ENCODE data around the gene KMT2A. TPM values are rescaled to one million over a fixed set of nuclear protein-coding genes. Genes with fewer than 3 reads are reported as not detected.
"Not testable (repeated sequence)": the region's sequence is repeated elsewhere in the genome, so short reads cannot be mapped to it uniquely, and the experiment has no call there.

The KMT2A gene
- total RNA-seq, 4 donors from 2014 or later, result 61.8 to 150 (median 80.1) TPM

DNA sequence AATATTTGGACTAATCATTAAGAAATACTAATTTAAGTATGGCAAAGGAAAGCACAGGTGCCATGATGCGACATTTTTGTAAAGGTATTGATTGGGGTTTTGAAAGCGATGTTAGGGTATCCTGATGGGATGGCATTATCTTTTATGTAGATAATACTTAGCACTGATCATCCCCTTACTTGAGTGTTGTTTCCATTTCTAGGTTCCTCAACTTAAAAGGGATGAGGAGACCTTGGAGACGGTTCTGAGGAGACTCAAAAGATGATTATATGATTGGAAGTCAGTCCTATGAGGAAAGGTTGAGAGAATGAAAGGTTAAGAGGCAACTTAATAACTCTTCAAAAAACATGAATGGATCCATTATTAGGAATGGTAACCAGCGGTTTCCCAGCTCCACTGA, 11.1 kb downstream of the KMT2A start:
- H3K27ac ChIP-seq, result no peak overlapping the region
- TF ChIP-seq, protein P1, sequence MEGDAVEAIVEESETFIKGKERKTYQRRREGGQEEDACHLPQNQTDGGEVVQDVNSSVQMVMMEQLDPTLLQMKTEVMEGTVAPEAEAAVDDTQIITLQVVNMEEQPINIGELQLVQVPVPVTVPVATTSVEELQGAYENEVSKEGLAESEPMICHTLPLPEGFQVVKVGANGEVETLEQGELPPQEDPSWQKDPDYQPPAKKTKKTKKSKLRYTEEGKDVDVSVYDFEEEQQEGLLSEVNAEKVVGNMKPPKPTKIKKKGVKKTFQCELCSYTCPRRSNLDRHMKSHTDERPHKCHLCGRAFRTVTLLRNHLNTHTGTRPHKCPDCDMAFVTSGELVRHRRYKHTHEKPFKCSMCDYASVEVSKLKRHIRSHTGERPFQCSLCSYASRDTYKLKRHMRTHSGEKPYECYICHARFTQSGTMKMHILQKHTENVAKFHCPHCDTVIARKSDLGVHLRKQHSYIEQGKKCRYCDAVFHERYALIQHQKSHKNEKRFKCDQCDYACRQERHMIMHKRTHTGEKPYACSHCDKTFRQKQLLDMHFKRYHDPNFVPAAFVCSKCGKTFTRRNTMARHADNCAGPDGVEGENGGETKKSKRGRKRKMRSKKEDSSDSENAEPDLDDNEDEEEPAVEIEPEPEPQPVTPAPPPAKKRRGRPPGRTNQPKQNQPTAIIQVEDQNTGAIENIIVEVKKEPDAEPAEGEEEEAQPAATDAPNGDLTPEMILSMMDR (IDR thresholded peaks at IDR 0.05), result no peak
- TF ChIP-seq POLR2A (IDR thresholded peaks at IDR 0.05), result no peak
- no peak for TF ChIP-seq POLR2AphosphoS5 (IDR thresholded peaks at IDR 0.05)
- no peak for TF ChIP-seq EP300 (IDR thresholded peaks at IDR 0.05)
- H3K4me3 ChIP-seq, result no peak overlapping the region
- DNase-seq (ENCODE audit: low spot score in 2 of 2), result no peak
- H3K27me3 ChIP-seq, result no peaks in the 10 kb centered on the region
- peaks cover 5% of the 10 kb centered on the region for H3K36me3 ChIP-seq
- 94% methylated on average over 4 of the region's 4 CpGs for WGBS
- no peaks in the 10 kb centered on the region for H3K9me3 ChIP-seq
- H3K4me1 ChIP-seq, result peaks cover 28% of the 10 kb centered on the region

DNA sequence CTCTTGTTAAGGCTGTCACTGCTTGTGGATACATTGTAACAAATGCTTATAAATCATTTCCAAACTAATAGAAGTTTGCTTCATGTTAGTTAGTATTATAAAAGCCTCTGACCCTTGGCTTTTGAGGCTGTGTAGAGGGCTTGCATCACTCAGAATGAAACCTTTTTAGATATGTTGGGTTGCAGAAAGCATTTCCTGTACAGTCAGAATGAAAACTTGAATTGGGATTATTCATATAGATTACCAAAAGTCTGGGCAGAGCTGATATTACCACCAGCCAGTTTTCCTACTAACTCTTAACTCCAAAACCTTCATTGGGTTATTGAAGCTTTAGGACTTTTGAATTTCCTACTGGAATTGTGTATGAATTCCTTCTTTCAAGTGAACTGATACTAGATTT, 12.0 kb downstream of the KMT2A start:
- DNase-seq (ENCODE audit: low spot score in 2 of 2), result no peak
- Histone ChIP-seq H3K4me3 (no peak overlapping the region), H3K36me3 (peaks cover 5% of the 10 kb centered on the region), H3K27me3 (no peaks in the 10 kb centered on the region), H3K9me3 (no peaks in the 10 kb centered on the region), H3K27ac (no peak overlapping the region), H3K4me1 (peaks cover 19% of the 10 kb centered on the region)
- TF ChIP-seq EP300 (IDR thresholded peaks at IDR 0.05) (no peak), POLR2AphosphoS5 (IDR thresholded peaks at IDR 0.05) (no peak), POLR2A (IDR thresholded peaks at IDR 0.05) (no peak)
- TF ChIP-seq, protein P1 (IDR thresholded peaks at IDR 0.05), result no peak

DNA sequence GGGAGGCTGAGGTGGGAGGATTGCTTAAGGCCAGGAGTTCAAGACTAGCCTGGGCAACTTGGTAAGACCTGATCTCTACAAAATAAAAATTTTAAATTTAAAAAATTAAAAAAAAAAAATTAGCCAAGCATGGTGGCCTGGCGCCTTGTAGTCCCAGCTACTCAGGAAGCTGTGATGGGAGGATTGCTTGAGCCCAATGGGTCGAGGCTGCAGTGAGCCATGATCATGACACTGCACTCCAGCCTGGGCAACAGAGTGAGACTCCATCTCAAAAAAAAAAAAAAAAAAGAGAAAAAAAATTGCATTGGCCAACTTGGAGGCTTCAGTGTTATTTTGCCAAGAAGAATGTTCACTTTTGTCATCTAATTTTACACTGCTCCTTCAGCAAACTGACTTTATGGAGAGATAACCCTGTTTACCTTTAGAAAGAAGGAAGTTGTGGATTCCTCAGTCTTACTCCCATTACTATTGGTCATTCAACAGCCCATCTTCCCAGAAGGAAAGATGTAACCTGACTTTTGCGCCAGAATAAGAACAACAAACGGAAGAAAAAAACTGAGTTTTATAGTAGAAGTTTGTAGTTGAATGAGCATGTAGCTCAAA, 13.1 kb downstream of the KMT2A start:
- H3K27ac ChIP-seq, result no peak overlapping the region
- no peak for DNase-seq (ENCODE audit: low spot score in 2 of 2)
- WGBS, result 73% methylated on average over 4 of the region's 4 CpGs

DNA sequence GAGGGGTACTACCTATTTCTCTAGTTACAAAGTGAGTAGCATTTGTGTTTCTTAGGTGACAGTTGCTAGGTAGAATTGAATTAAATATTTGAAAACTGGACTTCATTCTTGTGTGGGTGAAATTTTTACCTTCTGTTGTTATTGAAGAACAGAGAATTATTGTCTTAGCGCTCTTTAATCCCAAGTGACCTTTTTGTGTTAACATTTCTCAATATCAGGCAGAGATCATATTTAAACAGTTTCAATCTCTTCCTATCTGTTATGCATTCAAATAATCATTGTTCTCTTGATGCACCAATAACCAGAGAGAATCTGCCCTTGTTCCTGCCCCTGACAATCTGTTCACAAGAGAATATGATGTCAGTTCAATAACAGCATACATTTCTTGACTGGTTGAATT, 14.2 kb downstream of the KMT2A start:
- Histone ChIP-seq H3K9me3 (no peaks in the 10 kb centered on the region), H3K4me3 (no peak overlapping the region), H3K4me1 (peaks cover 11% of the 10 kb centered on the region), H3K27me3 (no peaks in the 10 kb centered on the region), H3K27ac (no peak overlapping the region), H3K36me3 (peaks cover 5% of the 10 kb centered on the region)
- TF ChIP-seq POLR2A (IDR thresholded peaks at IDR 0.05) (no peak), EP300 (IDR thresholded peaks at IDR 0.05) (no peak), POLR2AphosphoS5 (IDR thresholded peaks at IDR 0.05) (no peak)
- TF ChIP-seq, protein P1 (IDR thresholded peaks at IDR 0.05), result no peak
- no peak for DNase-seq (ENCODE audit: low spot score in 2 of 2)
- 85% methylated on average over 1 of the region's 1 CpG for WGBS

More for the DNA sequence above, 13.1 kb downstream of the KMT2A start:
- Histone ChIP-seq H3K36me3 (peaks cover 5% of the 10 kb centered on the region), H3K27me3 (no peaks in the 10 kb centered on the region), H3K9me3 (no peaks in the 10 kb centered on the region), H3K4me1 (peaks cover 16% of the 10 kb centered on the region), H3K4me3 (no peak overlapping the region)
- TF ChIP-seq POLR2AphosphoS5 (IDR thresholded peaks at IDR 0.05) (no peak), EP300 (IDR thresholded peaks at IDR 0.05) (no peak), POLR2A (IDR thresholded peaks at IDR 0.05) (no peak)
- TF ChIP-seq, protein P1 (IDR thresholded peaks at IDR 0.05), result no peak

DNA sequence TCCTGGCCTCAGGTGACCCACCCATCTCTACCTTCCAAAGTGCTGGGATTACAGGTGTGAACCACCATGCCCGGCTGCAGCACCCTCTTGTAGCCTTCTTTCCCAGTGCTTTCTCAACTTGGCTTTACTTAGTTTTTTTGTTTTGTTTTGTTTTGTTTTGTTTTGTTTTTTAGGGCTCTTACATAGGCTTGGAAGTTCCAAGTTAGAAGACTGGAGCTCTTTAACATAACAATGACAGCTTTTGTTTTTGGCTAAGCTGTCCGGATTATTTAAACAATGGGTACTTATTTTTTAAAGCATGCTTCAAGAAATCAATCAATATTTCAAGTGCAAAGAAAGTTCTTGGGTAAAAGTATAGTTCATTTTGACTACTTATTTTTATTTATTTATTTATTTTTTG, 25.9 kb downstream of the KMT2A start:
- H3K27ac ChIP-seq, result no peak overlapping the region
- no peak overlapping the region for H3K4me3 ChIP-seq
- WGBS, result 79% methylated on average over 2 of the region's 2 CpGs
- no peaks in the 10 kb centered on the region for H3K9me3 ChIP-seq
- no peaks in the 10 kb centered on the region for H3K27me3 ChIP-seq
- no peaks in the 10 kb centered on the region for H3K36me3 ChIP-seq
- DNase-seq (ENCODE audit: low spot score in 2 of 2), result no peak
- TF ChIP-seq POLR2AphosphoS5 (IDR thresholded peaks at IDR 0.05) (no peak), EP300 (IDR thresholded peaks at IDR 0.05) (no peak), POLR2A (IDR thresholded peaks at IDR 0.05) (no peak)
- TF ChIP-seq, protein P1 (IDR thresholded peaks at IDR 0.05), result no peak
- H3K4me1 ChIP-seq, result no peaks in the 10 kb centered on the region

DNA sequence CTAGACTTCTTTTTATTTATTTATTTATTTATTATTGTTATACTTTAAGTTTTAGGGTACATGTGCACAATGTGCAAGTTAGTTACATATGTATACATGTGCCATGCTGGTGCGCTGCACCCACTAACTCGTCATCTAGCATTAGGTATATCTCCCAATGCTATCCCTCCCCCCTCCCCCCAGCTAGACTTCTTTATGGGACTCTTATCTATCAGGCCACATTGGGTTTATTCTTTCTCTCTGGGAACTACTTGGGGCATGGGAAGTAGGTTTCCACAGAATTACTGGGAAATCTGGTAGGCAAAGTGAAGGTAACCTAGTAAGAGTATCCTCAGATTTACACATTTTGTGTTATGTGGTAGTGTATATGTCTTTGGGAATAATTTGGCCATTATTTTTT, 32.7 kb downstream of the KMT2A start:
- 100% methylated on average over 2 of the region's 2 CpGs for WGBS
- H3K9me3 ChIP-seq; DNase-seq (ENCODE audit: low spot score in 2 of 2); H3K27me3 ChIP-seq; H3K4me3 ChIP-seq; H3K27ac ChIP-seq; H3K4me1 ChIP-seq: not testable (repeated sequence)
- H3K36me3 ChIP-seq, result peaks cover 26% of the 10 kb centered on the region

Measured in suprapubic skin (tissue), 4 donors.